ENCODE results near the gene SCG5. TPM values are rescaled to one million over a fixed set of nuclear protein-coding genes. Genes with fewer than 3 reads are reported as not detected.

SCG5 gene
- total and polyA plus RNA-seq, 10 of the 15 experiments (the other 5 are each of a cell fraction or from before 2014, with no cell fraction given): 0.13 to 0.62 (median 0.48) TPM

GRCh38 chr15:32707436-32707835, 65.9 kb downstream of the SCG5 start:
- no TSS peak for BruUV-seq (replicated peaks)
- no peaks in the 10 kb centered on the region for H3K36me3 ChIP-seq (ENCODE audit: control insufficient read depth in 2 of 2, insufficient read depth in 2 of 2, low read length in 1 of 2)
- TF ChIP-seq RB1 (IDR thresholded peaks at IDR 0.05; ENCODE audit: borderline replicate concordance): no peak
- TF ChIP-seq SUPT20H (IDR thresholded peaks at IDR 0.05; ENCODE audit: borderline replicate concordance, control insufficient read depth, low read depth, low read length): no peak
- no peak for TF ChIP-seq NFYB (IDR thresholded peaks at IDR 0.05; ENCODE audit: insufficient read depth, low read depth, low read length)
- TF ChIP-seq SMAD1 (IDR thresholded peaks at IDR 0.05; ENCODE audit: low read depth, partially characterized antibody): no peak
- TF ChIP-seq FOXM1 (IDR thresholded peaks at IDR 0.05; ENCODE audit: low read depth, low read length): no peak
- no peak for TF ChIP-seq CUX1 (IDR thresholded peaks at IDR 0.05; ENCODE audit: insufficient replicate concordance, low read depth, low read length)
- TF ChIP-seq CBFB (IDR thresholded peaks at IDR 0.05; ENCODE audit: low read depth): no peak
- no peak for TF ChIP-seq HDGF (IDR thresholded peaks at IDR 0.05)
- no peak for TF ChIP-seq DPF2 (IDR thresholded peaks at IDR 0.05)
- no peak for TF ChIP-seq TCF12 (IDR thresholded peaks at IDR 0.05; ENCODE audit: low read depth, low read length)
- TF ChIP-seq IRF3 (IDR thresholded peaks at IDR 0.05): no peak
- TF ChIP-seq ATF3 (IDR thresholded peaks at IDR 0.05; ENCODE audit: borderline replicate concordance, extremely low read depth, low read depth, low read length): no peak
- TF ChIP-seq NR2C1 (IDR thresholded peaks at IDR 0.05): no peak
- TF ChIP-seq NFXL1 (IDR thresholded peaks at IDR 0.05; ENCODE audit: borderline replicate concordance): no peak
- no peak for TF ChIP-seq CEBPZ (IDR thresholded peaks at IDR 0.05; ENCODE audit: low read depth, low read length)
- H3K27me3 ChIP-seq (replicated peaks in 1 of 2; ENCODE audit: control insufficient read depth in 2 of 2, insufficient read depth in 2 of 2, low read length in 1 of 2): no peaks in the 10 kb centered on the region; a peak in 1 of 4 replicates
- CTCF ChIA-PET: no interaction called here
- DNase-seq (ENCODE audit: low read depth, low spot score) (no peak), FAIRE-seq (no peak), ATAC-seq (no peak)
- SMC1A ChIA-PET (ENCODE audit: uncharacterized antibody, unreplicated experiment): no interaction called here
- POLR2A ChIA-PET: no interaction called here
- WGBS (ENCODE audit: insufficient coverage, insufficient replicate concordance, low lambda C conversion rate, missing lambda C conversion rate): 2% methylated on average over 6 of the region's 6 CpGs
- H2AFZ ChIP-seq (ENCODE audit: control insufficient read depth, low read depth, low read length): no peak overlapping the region
- H3K4me2 ChIP-seq (ENCODE audit: control insufficient read depth, insufficient read depth): no peak overlapping the region
- H3K9me3 ChIP-seq (replicated peaks; ENCODE audit: control insufficient read depth, insufficient read depth, low read length): no peaks in the 10 kb centered on the region
- H3K79me2 ChIP-seq (ENCODE audit: control insufficient read depth, insufficient read depth, low read length): no peaks in the 10 kb centered on the region
- H3K9ac ChIP-seq (ENCODE audit: control insufficient read depth, insufficient read depth, low read length): no peak overlapping the region
- in situ Hi-C loops (cut with MboI): no loop called here
- H3K4me1 ChIP-seq (ENCODE audit: control insufficient read depth, insufficient read depth, low read length): no peaks in the 10 kb centered on the region
- intact Hi-C loops (cut with micrococcal nuclease; ENCODE audit: unreplicated experiment): no loop called here
- RAD21 ChIA-PET (ENCODE audit: unreplicated experiment): no interaction called here
- H3K27ac ChIP-seq (ENCODE audit: control insufficient read depth, insufficient read depth): no peak overlapping the region
- no peak overlapping the region for H3K4me3 ChIP-seq
- H4K20me1 ChIP-seq (ENCODE audit: control insufficient read depth, insufficient read depth): no peaks in the 10 kb centered on the region
